Rectal smooth muscle tissue (tissue), 1 donor: ENCODE measurements around the gene RAP2B.
"Not testable (repeated sequence)": the region's sequence is repeated elsewhere in the genome, so short reads cannot be mapped to it uniquely, and the experiment has no call there.

Experiments used
- H3K27ac ChIP-seq: one replicate; pipeline ENCODE4 v1.7.0; 2013; ENCODE audit warnings: low read depth, low read length, inconsistent platforms
- H3K27me3 ChIP-seq: one replicate; pipeline ENCODE4 v1.7.0; 2013; ENCODE audit warnings: low read length; ENCODE audit not compliant: control insufficient read depth, insufficient read depth
- H3K36me3 ChIP-seq: one replicate; pipeline ENCODE4 v1.7.0; 2013; ENCODE audit warnings: low read length; ENCODE audit not compliant: control insufficient read depth, insufficient read depth
- H3K4me1 ChIP-seq: one replicate; pipeline ENCODE4 v1.7.0; 2013; ENCODE audit warnings: low read length; ENCODE audit not compliant: control insufficient read depth, insufficient read depth
- H3K4me3 ChIP-seq: one replicate; pipeline ENCODE4 v1.7.0; 2013; ENCODE audit warnings: low read length
- H3K9ac ChIP-seq: one replicate; pipeline ENCODE4 v1.7.0; 2013; ENCODE audit warnings: low read length

The RAP2B gene

DNA sequence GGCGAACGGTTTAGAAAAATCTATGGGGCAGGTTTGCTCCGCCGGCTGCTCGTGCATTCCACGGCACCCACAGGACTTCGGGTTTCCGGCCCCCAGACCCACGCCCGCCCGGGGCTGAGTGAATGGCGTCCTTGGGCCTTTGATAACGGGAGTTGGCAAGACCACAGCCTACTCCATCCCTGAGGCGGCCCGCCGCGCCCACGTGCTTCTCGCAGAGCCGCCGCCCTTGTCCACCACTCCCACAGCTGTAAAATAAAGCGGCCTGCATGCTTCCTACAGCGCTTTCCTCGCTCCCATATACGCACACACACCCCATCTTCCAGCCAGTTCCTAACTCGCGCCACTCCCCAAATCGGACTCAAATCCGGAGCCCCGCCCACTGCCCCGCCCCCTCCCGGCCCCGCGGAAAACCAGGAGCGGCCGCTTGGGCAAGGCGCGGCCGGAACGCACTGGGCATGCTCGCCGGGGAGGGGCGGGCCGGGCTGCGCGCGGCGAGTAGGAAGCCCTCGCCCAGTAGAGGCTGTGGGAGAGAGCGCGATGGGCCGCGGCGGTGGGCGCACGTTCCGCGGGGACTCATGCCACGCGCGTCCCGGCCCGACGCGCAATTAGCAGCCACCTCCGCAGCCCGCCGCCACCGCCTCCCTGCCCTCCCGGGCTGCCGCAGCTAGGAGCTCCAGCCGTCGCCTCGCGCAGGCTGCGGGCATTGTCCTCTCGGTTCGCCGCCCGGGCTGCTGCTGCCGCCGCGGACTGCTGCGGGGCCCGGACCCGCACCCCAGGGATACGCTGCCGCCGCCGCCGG is at the start of gene RAP2B:
RAP2B (plus strand) TSS at position 513 of the 799 bp plus-strand sequence. CDS start 468 bp downstream, outside the sequence.
- Histone ChIP-seq H3K27ac (peak within 1 kb of the TSS; percentile 91), H3K27me3 (no peaks in the 10 kb centered on the region), H3K9ac (peak within 1 kb of the TSS; percentile 43), H3K4me1 (peaks cover 6% of the 10 kb centered on the region), H3K36me3 (no peaks in the 10 kb centered on the region), H3K4me3 (peak within 1 kb of the TSS; percentile 78)

- Histone ChIP-seq H3K27ac (no peak overlapping the region), H3K9ac (no peak overlapping the region), H3K27me3 (no peaks in the 10 kb centered on the region), H3K4me1 (no peaks in the 10 kb centered on the region), H3K36me3 (no peaks in the 10 kb centered on the region), H3K4me3 (no peak overlapping the region)
Observed at GRCh38 chr3:153113541-153113940, 48.5 kb upstream of the RAP2B start.

- not testable (repeated sequence) for H3K9ac ChIP-seq, H3K36me3 ChIP-seq, H3K27me3 ChIP-seq, H3K4me1 ChIP-seq, H3K4me3 ChIP-seq, H3K27ac ChIP-seq
Observed at GRCh38 chr3:153114270-153114669, 47.8 kb upstream of the RAP2B start.

DNA sequence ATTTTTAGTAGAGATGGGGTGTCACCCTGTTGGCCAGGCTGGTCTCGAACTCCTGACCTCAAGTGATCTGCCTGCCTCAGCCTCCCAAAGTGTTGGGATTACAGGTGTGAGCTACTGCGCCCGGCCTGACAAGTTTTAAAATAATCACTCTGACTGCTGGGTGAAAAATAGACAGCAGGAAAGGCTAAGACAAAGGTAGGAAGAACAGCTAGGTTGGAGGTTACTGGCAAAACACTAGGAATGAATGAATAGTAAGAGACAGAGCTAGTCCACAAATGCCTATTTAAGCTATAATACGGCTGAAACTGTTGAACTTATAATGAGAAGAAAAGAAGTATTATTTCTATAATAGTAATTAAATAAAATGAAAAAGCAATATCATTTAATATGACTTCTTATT is 46.7 kb upstream of the RAP2B start:
- Histone ChIP-seq H3K9ac (no peak overlapping the region), H3K27me3 (no peaks in the 10 kb centered on the region), H3K27ac (no peak overlapping the region), H3K4me1 (no peaks in the 10 kb centered on the region), H3K36me3 (no peaks in the 10 kb centered on the region), H3K4me3 (no peak overlapping the region)

DNA sequence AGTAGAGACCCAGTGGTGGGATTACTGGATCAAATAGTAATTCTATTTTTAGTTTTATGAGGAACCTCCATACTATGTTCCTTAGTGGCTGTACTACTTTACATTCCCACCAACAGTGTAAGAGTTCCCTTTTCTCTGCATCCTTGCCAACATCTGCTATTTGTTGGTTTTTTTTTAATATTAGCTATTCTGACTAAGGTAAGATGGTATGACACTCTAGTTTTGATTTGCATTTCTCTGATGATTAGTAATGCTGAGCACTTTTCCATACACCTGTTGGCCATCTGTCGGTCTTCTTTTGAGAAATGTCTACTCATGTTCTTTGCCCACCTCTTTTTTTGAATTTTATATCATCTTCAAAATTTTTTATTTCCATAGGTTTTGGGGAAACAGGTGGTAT is 34.2 kb upstream of the RAP2B start:
- no peaks in the 10 kb centered on the region for H3K36me3 ChIP-seq
- H3K9ac ChIP-seq: no peak overlapping the region
- H3K4me3 ChIP-seq: no peak overlapping the region

DNA sequence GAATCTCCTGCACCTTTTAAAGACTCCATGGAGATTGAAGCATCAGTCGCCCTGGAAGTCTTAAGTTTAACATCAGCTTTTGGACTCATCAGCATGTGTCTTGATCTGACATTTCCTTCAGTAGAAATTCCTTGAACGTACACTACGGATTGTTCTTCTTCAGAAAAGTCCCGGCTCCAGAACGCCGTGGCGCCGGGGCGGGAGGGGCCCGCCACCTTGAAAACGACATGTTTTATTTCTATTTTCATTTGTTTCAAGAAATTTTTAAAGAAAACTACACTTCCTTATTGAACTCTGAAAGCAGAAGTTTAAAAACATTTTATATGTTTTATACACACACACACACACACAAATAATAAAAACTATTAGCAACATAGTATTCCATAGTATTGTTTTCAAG is 32.6 kb upstream of the RAP2B start:
- no peak overlapping the region for H3K9ac ChIP-seq
- H3K27me3 ChIP-seq: no peaks in the 10 kb centered on the region
- no peaks in the 10 kb centered on the region for H3K4me1 ChIP-seq
- no peak overlapping the region for H3K27ac ChIP-seq
- no peaks in the 10 kb centered on the region for H3K36me3 ChIP-seq
- no peak overlapping the region for H3K4me3 ChIP-seq

More for the DNA sequence above, 34.2 kb upstream of the RAP2B start:
- no peaks in the 10 kb centered on the region for H3K27me3 ChIP-seq
- H3K27ac ChIP-seq: no peak overlapping the region
- H3K4me1 ChIP-seq: no peaks in the 10 kb centered on the region

DNA sequence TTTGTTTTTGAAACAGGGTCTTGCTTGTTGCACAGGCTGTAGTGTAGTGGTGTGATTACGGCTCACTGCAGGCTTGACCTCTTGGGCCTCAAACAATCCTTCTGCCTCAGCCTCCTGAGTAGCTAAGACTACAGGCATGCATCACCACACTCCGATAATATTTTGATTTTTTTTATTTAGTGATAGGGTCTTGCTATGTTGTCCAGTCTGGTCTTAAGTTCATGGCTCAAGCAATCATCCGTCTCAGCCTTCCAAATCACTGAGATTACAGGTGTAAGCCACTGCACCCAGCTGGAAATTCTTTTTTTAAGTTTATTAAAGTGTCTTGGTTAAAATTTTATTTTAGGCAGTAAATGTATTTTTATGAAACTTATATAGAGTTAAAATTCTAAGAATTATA is 32.2 kb upstream of the RAP2B start:
- Histone ChIP-seq H3K4me1 (no peaks in the 10 kb centered on the region), H3K9ac (no peak overlapping the region), H3K4me3 (no peak overlapping the region), H3K36me3 (no peaks in the 10 kb centered on the region), H3K27me3 (no peaks in the 10 kb centered on the region), H3K27ac (no peak overlapping the region)

DNA sequence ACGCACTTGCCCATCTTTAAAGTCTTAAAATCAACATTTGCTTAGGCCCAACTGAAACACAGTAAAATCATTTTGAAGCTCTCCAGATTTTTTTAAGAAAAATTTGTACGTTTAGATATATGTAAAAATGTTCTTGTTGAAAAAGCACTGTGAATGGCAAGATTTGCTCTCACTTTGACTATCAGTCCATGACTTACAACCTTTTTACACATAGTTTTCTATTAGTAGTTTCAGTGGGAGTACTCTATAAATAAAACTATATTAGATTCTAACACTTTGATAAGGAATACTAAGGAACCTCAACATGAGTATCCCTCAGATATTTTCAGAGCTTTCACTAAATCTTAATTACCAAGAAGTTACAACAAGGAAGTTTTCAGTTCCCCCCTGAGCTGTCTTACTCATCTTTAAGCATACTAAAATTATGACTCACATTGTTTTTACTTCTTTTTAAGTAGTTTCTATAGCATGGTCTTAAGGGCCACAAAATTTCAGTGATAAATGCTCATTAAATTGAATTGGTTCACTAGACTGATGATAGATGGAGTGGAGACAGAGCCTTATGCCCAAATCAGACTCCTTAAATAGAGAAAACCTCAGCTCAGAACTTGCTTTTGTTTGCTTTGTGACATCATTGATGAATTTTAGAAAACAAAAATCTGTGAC is 31.6 kb upstream of the RAP2B start:
- H3K36me3 ChIP-seq: no peaks in the 10 kb centered on the region
- no peaks in the 10 kb centered on the region for H3K27me3 ChIP-seq
- H3K4me3 ChIP-seq: no peak overlapping the region
- H3K9ac ChIP-seq: no peak overlapping the region
- no peaks in the 10 kb centered on the region for H3K4me1 ChIP-seq
- no peak overlapping the region for H3K27ac ChIP-seq

DNA sequence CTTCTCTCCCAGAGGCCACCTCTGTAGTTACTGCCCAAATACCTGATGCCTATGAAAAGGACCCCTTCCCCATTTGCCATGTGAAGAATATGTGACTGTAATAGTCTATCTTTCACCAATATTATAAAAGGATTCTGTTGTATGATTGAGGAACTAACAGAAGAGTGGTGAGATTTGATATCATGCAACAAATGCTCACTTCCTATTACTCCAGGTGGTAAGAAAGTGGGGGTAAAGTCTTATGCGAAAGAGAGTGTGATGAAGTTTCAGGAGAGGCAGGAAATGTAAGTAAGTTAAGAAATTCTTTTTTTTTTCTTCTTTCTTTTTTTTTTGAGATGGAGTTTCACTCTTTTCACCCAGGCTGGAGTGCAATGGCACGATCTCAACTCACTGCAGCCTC is 24.4 kb upstream of the RAP2B start:
- Histone ChIP-seq H3K4me1 (peaks cover 4% of the 10 kb centered on the region), H3K9ac (no peak overlapping the region), H3K27ac (no peak overlapping the region), H3K27me3 (no peaks in the 10 kb centered on the region), H3K36me3 (no peaks in the 10 kb centered on the region), H3K4me3 (no peak overlapping the region)

- Histone ChIP-seq H3K4me3 (no peak overlapping the region), H3K27ac (no peak overlapping the region), H3K4me1 (peaks cover 4% of the 10 kb centered on the region), H3K27me3 (no peaks in the 10 kb centered on the region), H3K9ac (no peak overlapping the region), H3K36me3 (no peaks in the 10 kb centered on the region)
Observed at GRCh38 chr3:153138276-153139210, 23.5 kb upstream of the RAP2B start.

DNA sequence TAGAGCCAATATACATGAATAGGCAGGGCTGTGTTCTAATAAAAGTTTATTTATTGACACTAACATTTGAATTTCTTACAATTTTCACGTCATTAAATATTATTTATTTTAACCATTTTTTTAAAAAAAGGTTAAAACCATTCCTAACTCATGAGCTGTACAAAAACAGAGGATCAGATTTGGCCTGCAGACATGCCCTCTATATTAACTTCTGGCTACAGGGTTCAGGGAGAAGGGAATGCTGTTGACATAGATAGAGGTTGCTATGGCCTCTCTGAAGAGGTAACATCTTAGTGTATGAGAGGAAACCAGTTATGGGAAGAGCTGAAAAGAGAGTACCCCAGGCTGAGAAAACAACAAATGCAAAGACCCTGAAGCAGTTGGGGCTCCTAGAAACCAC is 19.1 kb upstream of the RAP2B start:
- Histone ChIP-seq H3K36me3 (no peaks in the 10 kb centered on the region), H3K27me3 (no peaks in the 10 kb centered on the region), H3K9ac (no peak overlapping the region), H3K4me3 (no peak overlapping the region), H3K27ac (no peak overlapping the region), H3K4me1 (peaks cover 4% of the 10 kb centered on the region)

DNA sequence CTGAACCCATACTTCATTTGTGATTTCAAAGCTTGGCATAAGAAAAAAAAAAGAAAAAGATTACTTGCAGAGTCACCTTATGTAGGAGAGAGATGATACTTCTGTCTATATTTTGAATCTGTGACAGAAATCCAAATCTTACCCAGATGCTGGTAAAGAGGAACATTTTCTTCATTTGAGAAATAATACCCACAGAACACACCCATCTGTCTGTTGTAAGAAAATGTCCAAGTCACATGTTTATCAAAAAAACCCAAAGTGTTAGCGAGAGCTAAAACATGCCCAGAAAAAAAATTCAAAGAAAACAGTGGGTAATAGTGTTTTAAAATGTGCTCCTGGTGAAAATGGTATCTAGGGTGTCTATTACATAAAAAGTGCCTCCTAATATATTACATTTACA is 18.0 kb upstream of the RAP2B start:
- H3K36me3 ChIP-seq: no peaks in the 10 kb centered on the region
- H3K27ac ChIP-seq: no peak overlapping the region
- no peaks in the 10 kb centered on the region for H3K4me1 ChIP-seq
- H3K9ac ChIP-seq: no peak overlapping the region
- H3K4me3 ChIP-seq: no peak overlapping the region
- H3K27me3 ChIP-seq: no peaks in the 10 kb centered on the region
